HS-5 (cell line): Measurements from ENCODE around the gene OTUD5.
"Not testable (repeated sequence)": the region's sequence is repeated elsewhere in the genome, so short reads cannot be mapped to it uniquely, and the experiment has no call there.

Source experiments
- DNase-seq: peaks from one replicate; pipeline ENCODE4 v3.0.0-alpha.2; 2012; ENCODE audit warnings: low read depth

The OTUD5 gene

GRCh38 chrX:48890296-48890925, 67.0 kb downstream of the OTUD5 start:
- no peak for DNase-seq

DNA sequence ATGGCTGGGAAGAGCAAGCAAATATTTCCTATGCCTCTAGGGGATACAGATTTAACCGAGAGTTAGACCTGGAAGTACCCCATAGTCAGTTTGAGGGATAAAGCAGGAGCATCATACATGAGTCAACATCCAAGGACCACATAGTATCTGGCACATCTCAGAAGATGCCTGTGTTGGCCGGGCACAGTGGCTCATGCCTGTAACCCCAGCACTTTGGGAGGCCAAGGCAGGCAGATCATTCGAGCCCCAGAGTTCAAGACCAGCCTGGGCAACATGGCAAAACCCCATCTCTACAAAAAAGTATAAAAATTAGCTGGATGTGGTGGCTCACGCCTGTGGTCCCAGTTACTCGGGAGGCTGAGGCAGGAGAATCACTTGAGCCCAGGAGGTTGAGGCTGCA, 70.8 kb downstream of the OTUD5 start:
- DNase-seq: not testable (repeated sequence)

GRCh38 chrX:48883729-48884128, 73.7 kb downstream of the OTUD5 start:
- no peak for DNase-seq

- not testable (repeated sequence) for DNase-seq
Measured at GRCh38 chrX:48876944-48877343, 80.5 kb downstream of the OTUD5 start.
